T-helper 1 cell treated with Interleukin-12 subunit alpha and Interleukin-12 subunit beta and Interleukin-4 antibody, amounts not matched to agents 30 μg/mL and 1 μg/mL, for 36 hours (primary cell): Measurements from ENCODE around the gene MAGI2.

ENCODE experiments used
- H3K27ac Mint-ChIP-seq: one replicate; pipeline ENCODE4 v1.8.0; 2021; ENCODE audit warnings: mild to moderate bottlenecking, mixed read lengths
- H3K27me3 Mint-ChIP-seq: one replicate; pipeline ENCODE4 v1.8.0; 2021; ENCODE audit warnings: low read depth, mixed read lengths
- H3K36me3 Mint-ChIP-seq: one replicate; pipeline ENCODE4 v1.8.0; 2021; ENCODE audit warnings: low read depth, mixed read lengths
- H3K4me1 Mint-ChIP-seq: one replicate; pipeline ENCODE4 v1.8.0; 2021; ENCODE audit warnings: low read depth, mixed read lengths
- H3K4me3 Mint-ChIP-seq: one replicate; pipeline ENCODE4 v1.8.0; 2021; ENCODE audit warnings: mild to moderate bottlenecking, moderate library complexity, mixed read lengths
- H3K9me3 Mint-ChIP-seq: one replicate; pipeline ENCODE4 v1.8.0; 2021; ENCODE audit warnings: mixed read lengths

The MAGI2 gene

GRCh38 chr7:78223598-78223997, 1229.9 kb downstream of the MAGI2 start:
- Mint-ChIP-seq H3K9me3 (no peaks in the 10 kb centered on the region), H3K27me3 (no peaks in the 10 kb centered on the region), H3K4me3 (no peak overlapping the region), H3K36me3 (no peaks in the 10 kb centered on the region), H3K27ac (no peak overlapping the region), H3K4me1 (no peaks in the 10 kb centered on the region)

- Mint-ChIP-seq H3K9me3 (no peaks in the 10 kb centered on the region), H3K36me3 (no peaks in the 10 kb centered on the region), H3K4me3 (no peak overlapping the region), H3K4me1 (no peaks in the 10 kb centered on the region), H3K27ac (no peak overlapping the region), H3K27me3 (no peaks in the 10 kb centered on the region)
These were observed 1231.3 kb downstream of the MAGI2 start for GRCh38 chr7:78222001-78222751.

DNA sequence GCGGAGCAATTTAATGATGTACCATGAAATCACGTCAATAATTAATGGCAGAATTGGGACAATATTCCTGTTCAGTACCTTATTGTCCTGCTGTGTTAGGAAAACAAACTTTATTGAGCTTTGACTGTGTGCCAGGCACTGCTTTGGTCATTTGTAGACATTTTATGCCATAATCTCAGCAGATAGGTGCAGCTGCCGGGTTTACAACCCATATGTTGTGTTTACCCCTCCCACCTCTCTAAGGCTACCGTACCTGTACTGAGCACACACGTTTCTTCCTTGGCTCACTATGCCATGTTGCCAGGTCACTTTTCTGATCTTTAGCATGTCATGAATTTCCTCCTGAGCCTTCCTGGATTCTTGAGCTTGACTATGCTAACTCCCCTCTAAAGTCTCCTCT, 1232.7 kb downstream of the MAGI2 start:
- Mint-ChIP-seq H3K27me3 (no peaks in the 10 kb centered on the region), H3K4me1 (no peaks in the 10 kb centered on the region), H3K27ac (no peak overlapping the region), H3K36me3 (no peaks in the 10 kb centered on the region), H3K9me3 (no peaks in the 10 kb centered on the region), H3K4me3 (no peak overlapping the region)

DNA sequence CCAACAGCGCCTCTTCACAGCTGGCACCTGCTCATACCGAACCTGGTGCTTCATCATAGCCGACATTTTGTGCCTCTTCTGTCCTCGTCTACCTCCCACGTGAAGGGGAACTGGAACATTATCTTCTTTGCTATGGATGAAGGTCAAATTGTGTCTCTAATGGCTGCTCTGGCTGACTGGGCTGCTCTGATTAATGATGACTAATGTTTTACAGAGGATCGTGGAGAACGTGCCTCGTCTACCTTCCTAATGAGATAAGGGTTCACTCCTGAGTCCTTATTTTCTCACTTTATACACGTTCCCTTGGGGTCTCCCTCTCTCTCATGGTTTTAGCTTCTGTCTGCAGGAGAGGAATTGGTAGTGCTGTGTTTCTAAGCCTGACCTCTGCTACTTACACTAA, 1234.6 kb downstream of the MAGI2 start:
- Mint-ChIP-seq H3K4me3 (no peak overlapping the region), H3K36me3 (no peaks in the 10 kb centered on the region), H3K4me1 (no peaks in the 10 kb centered on the region)

GRCh38 chr7:78218051-78218450, 1235.4 kb downstream of the MAGI2 start:
- H3K4me1 Mint-ChIP-seq = no peaks in the 10 kb centered on the region
- H3K9me3 Mint-ChIP-seq = no peaks in the 10 kb centered on the region
- no peak overlapping the region for H3K4me3 Mint-ChIP-seq
- H3K27ac Mint-ChIP-seq = no peak overlapping the region
- no peaks in the 10 kb centered on the region for H3K27me3 Mint-ChIP-seq
- H3K36me3 Mint-ChIP-seq = no peaks in the 10 kb centered on the region

More for the DNA sequence above, 1234.6 kb downstream of the MAGI2 start:
- Mint-ChIP-seq H3K27ac (no peak overlapping the region), H3K9me3 (no peaks in the 10 kb centered on the region), H3K27me3 (no peaks in the 10 kb centered on the region)

- H3K36me3 Mint-ChIP-seq = no peaks in the 10 kb centered on the region
- H3K4me1 Mint-ChIP-seq = no peaks in the 10 kb centered on the region
- no peaks in the 10 kb centered on the region for H3K9me3 Mint-ChIP-seq
- H3K27ac Mint-ChIP-seq = no peak overlapping the region
- H3K27me3 Mint-ChIP-seq = no peaks in the 10 kb centered on the region
- H3K4me3 Mint-ChIP-seq = no peak overlapping the region
These were observed 1238.3 kb downstream of the MAGI2 start for GRCh38 chr7:78215199-78215598.

DNA sequence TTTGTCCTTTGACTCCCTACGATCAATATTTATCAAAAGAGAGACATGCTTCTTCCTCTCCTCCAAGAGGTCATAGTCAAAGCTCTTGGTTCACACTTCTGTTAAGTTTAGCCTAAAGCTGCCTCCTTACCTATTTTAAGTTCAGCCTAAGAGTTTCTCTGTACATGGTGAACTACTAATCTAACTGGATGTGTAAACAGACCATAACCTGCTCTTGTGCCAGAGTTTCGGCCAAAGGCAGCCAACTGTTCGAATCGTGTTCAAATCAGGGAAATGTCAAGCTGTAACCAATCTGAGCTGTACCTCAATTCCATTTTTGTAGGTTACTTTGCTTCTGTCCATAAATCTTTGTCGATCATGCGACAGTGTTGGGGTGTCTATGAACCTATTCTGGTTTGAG, 1240.1 kb downstream of the MAGI2 start:
- no peak overlapping the region for H3K27ac Mint-ChIP-seq
- no peaks in the 10 kb centered on the region for H3K4me1 Mint-ChIP-seq
- H3K4me3 Mint-ChIP-seq = no peak overlapping the region
- H3K36me3 Mint-ChIP-seq = no peaks in the 10 kb centered on the region
- no peaks in the 10 kb centered on the region for H3K9me3 Mint-ChIP-seq
- H3K27me3 Mint-ChIP-seq = no peaks in the 10 kb centered on the region

DNA sequence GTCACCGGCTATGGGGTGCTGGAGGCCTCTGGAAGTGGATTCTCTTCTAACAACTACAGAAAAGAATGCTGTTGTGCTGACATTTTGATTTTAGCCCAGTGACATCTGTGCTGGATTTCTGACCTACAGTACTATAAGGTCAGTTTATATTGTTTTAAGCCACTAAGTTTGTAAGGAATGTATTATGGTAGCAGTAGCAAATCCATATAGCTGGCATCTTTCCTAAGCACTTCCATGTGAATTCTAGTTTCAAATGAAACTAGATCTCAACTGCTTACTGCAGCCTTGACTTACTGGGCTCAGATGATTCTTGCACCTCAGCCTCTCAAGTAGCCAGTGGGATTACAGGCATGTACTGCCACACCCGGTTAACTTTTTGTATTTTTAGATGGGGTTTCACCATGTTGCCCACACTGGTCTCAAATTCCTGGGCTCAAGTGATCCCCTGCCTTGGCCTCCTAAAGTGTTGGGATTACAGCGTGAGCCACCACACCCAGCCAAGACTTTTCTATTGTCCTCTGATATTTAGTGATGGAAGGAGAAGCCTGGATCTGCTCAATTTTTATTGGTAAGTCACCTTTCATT, 1240.9 kb downstream of the MAGI2 start:
- H3K4me3 Mint-ChIP-seq = no peak overlapping the region
- H3K27me3 Mint-ChIP-seq = no peaks in the 10 kb centered on the region
- H3K4me1 Mint-ChIP-seq = no peaks in the 10 kb centered on the region
- H3K36me3 Mint-ChIP-seq = no peaks in the 10 kb centered on the region
- H3K27ac Mint-ChIP-seq = no peak overlapping the region
- H3K9me3 Mint-ChIP-seq = no peaks in the 10 kb centered on the region

DNA sequence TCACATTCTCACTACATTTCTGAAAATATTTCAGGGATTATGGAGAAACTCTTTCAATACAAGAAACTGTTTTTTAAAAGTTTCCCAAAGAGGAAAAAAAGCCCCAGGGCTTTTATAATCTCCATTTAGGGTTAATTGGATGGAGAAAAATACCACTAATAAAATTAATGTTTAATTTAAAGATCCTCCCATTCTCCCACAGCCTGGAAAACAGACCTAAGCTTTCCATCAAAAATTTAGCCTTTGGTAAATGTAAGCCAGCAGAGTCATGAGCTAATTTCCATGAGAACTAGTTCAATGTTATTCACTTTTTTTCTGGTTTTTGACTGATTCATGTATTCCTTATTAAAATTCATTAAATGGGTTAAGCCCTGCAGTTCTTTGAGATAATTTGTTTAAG, 1246.2 kb downstream of the MAGI2 start:
- Mint-ChIP-seq H3K9me3 (no peaks in the 10 kb centered on the region), H3K27me3 (no peaks in the 10 kb centered on the region), H3K36me3 (no peaks in the 10 kb centered on the region), H3K4me1 (no peaks in the 10 kb centered on the region), H3K4me3 (no peak overlapping the region), H3K27ac (no peak overlapping the region)

- no peaks in the 10 kb centered on the region for H3K27me3 Mint-ChIP-seq
- no peak overlapping the region for H3K27ac Mint-ChIP-seq
- no peaks in the 10 kb centered on the region for H3K36me3 Mint-ChIP-seq
- H3K9me3 Mint-ChIP-seq = no peaks in the 10 kb centered on the region
- no peaks in the 10 kb centered on the region for H3K4me1 Mint-ChIP-seq
- H3K4me3 Mint-ChIP-seq = no peak overlapping the region
These were observed 1246.7 kb downstream of the MAGI2 start for GRCh38 chr7:78206769-78207168.

DNA sequence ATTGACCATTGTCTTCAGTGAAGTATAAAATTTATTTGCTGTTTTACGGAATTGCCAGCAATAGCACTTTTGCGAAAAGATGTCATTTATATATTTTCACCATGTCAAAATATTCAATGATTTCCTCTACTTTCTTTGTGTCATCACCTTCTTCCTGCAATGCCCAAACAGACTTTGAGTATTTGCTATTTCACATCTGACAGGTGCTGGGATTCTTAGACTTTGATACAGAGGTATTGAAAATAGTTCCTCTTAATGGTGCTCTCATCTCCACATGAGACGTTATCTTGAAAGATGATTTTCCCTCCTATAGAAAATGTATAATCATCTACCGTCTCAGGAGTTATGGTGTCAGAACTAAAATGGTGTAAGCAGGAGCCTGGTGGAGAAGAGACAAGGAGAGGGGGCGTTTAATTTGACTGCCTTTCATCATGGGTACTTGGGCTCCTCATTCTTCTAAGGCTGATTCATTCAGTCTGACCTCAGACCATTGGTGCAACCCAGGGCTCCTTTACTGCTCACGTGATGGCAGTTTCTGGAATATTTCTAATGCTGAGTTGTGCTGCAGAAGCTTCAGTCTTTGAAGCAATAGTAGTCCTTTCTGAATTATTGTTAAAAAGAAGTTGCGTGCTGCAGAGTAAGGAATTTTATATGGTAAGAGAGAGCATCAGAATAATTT, 1250.3 kb downstream of the MAGI2 start:
- Mint-ChIP-seq H3K27me3 (no peaks in the 10 kb centered on the region), H3K27ac (no peak overlapping the region), H3K9me3 (no peaks in the 10 kb centered on the region), H3K4me1 (no peaks in the 10 kb centered on the region), H3K4me3 (no peak overlapping the region), H3K36me3 (no peaks in the 10 kb centered on the region)

GRCh38 chr7:78198756-78199155, 1254.7 kb downstream of the MAGI2 start:
- Mint-ChIP-seq H3K4me1 (no peaks in the 10 kb centered on the region), H3K27me3 (no peaks in the 10 kb centered on the region), H3K36me3 (no peaks in the 10 kb centered on the region), H3K4me3 (no peak overlapping the region), H3K27ac (no peak overlapping the region), H3K9me3 (no peaks in the 10 kb centered on the region)

DNA sequence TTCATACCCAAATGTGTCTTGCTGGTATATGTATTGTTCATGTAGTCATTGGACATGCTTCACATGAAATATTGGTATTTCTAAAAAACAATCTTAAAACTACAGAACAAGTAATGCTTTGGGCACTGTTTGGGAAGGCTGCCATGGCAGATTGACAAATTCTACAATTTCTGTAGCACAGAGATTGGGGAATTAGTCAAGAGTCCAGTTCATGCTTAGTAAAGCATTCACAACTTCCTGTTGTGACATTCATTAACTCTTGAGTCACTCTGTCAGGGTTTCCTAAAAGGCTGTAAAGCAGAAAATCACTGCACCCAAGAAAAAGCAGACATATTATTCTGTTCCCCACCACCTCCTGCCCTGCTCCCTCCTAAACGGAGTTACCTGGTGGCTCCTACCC, 1256.0 kb downstream of the MAGI2 start:
- Mint-ChIP-seq H3K36me3 (no peaks in the 10 kb centered on the region), H3K27me3 (no peaks in the 10 kb centered on the region), H3K9me3 (no peaks in the 10 kb centered on the region), H3K4me3 (no peak overlapping the region), H3K4me1 (no peaks in the 10 kb centered on the region), H3K27ac (no peak overlapping the region)

DNA sequence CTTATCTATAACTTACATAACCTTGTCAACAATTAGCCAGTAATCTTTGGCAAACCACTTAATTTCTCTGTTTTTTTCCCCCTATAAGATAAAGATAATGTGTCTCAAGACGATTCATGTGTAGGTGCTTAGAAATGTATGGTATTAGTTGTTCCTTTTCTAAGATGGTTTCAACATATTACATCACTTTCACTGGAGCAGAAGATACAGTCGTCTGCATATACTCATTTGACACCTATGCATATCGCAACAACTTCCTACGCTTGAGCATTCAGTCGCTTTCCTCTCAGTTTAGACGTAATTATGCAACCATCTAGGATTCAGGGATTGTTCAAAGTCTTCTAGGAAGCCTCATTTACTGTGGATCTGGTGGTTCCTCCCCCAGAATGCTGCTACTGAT, 1258.2 kb downstream of the MAGI2 start:
- no peaks in the 10 kb centered on the region for H3K27me3 Mint-ChIP-seq

DNA sequence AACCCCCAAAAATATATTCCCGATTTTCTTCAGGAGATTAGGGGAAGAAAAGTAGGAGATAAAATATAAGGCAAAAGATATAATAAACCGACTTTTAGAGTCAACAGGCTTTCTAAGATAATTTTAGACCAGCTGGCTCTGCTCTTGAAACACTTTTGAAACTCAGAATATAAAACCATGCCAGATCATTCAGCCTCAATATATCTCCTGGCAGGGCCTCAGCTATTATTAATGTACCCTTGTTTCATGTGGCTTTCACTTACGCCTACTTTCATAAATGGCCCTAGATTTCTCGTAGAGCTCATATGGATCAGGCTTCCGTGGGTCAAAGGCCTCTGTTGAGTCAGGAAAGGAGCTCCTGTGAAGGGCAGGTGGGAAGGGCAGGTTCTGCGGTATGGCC, 1258.9 kb downstream of the MAGI2 start:
- H3K36me3 Mint-ChIP-seq = no peaks in the 10 kb centered on the region
- H3K27ac Mint-ChIP-seq = no peak overlapping the region
- no peak overlapping the region for H3K4me3 Mint-ChIP-seq
- H3K27me3 Mint-ChIP-seq = no peaks in the 10 kb centered on the region
- H3K9me3 Mint-ChIP-seq = no peaks in the 10 kb centered on the region
- no peaks in the 10 kb centered on the region for H3K4me1 Mint-ChIP-seq

More for the DNA sequence above, 1258.2 kb downstream of the MAGI2 start:
- no peaks in the 10 kb centered on the region for H3K4me1 Mint-ChIP-seq
- H3K4me3 Mint-ChIP-seq = no peak overlapping the region
- H3K9me3 Mint-ChIP-seq = no peaks in the 10 kb centered on the region
- H3K36me3 Mint-ChIP-seq = no peaks in the 10 kb centered on the region
- no peak overlapping the region for H3K27ac Mint-ChIP-seq
